NCI-H1417 (cell line): ENCODE measurements around the gene ANGPTL2.

Experiments
- DNase-seq, 3 experiments: peaks; one replicate each; lab custom pipeline; 2025; lab: John Stamatoyannopoulos, UW

The ANGPTL2 gene

GRCh38 chr9:127093319-127094020 is 29.0 kb downstream of the ANGPTL2 start:
- DNase-seq: no peak

GRCh38 chr9:127092041-127092608 is 30.3 kb downstream of the ANGPTL2 start:
- DNase-seq: no peak

- DNase-seq: no peak
Observed at GRCh38 chr9:127091526-127091925, 30.9 kb downstream of the ANGPTL2 start.

- no peak for DNase-seq
Observed at GRCh38 chr9:127090341-127090985, 32.0 kb downstream of the ANGPTL2 start.

- no peak for DNase-seq
Observed at GRCh38 chr9:127089631-127090081, 32.8 kb downstream of the ANGPTL2 start.

GRCh38 chr9:127088724-127089615 is 33.5 kb downstream of the ANGPTL2 start:
- DNase-seq: no peak

GRCh38 chr9:127087836-127088235 is 34.6 kb downstream of the ANGPTL2 start:
- no peak for DNase-seq

GRCh38 chr9:127087411-127087810 is 35.0 kb downstream of the ANGPTL2 start:
- DNase-seq: no peak

- DNase-seq: no peak
Observed at GRCh38 chr9:127086771-127087170, 35.7 kb downstream of the ANGPTL2 start.

GRCh38 chr9:127085186-127085585 is 37.2 kb downstream of the ANGPTL2 start:
- no peak for DNase-seq

- DNase-seq: no peak
Observed at GRCh38 chr9:127084076-127085039, 38.1 kb downstream of the ANGPTL2 start.

GRCh38 chr9:127083138-127083980 is 39.1 kb downstream of the ANGPTL2 start:
- no peak for DNase-seq

- no peak for DNase-seq
Observed at GRCh38 chr9:127081250-127082185, 40.9 kb downstream of the ANGPTL2 start.

- DNase-seq: no peak
Observed at GRCh38 chr9:127079446-127080140, 42.8 kb downstream of the ANGPTL2 start.

- no peak for DNase-seq
Observed at GRCh38 chr9:127078988-127079387, 43.4 kb downstream of the ANGPTL2 start.

- no peak for DNase-seq
Observed at GRCh38 chr9:127078336-127078735, 44.1 kb downstream of the ANGPTL2 start.

GRCh38 chr9:127077644-127077946 is 44.8 kb downstream of the ANGPTL2 start:
- DNase-seq: no peak

- DNase-seq: no peak
Observed at GRCh38 chr9:127076860-127077643, 45.4 kb downstream of the ANGPTL2 start.
